Suprapubic skin (tissue), 4 donors: Measurements from ENCODE around the gene KMT2B.

Experiments
- POLR2A ChIP-seq, 2 donors: fragments of 450-650 bp; IDR thresholded peaks; one replicate each; pipeline ENCODE4 v1.6.1; 2017; ENCODE audit warnings: antibody characterized with exemption in 2 of 2, mild to moderate bottlenecking in 2 of 2, moderate library complexity in 2 of 2
- POLR2AphosphoS5 ChIP-seq, 3 donors: sonication (generic); formaldehyde crosslinking; IDR thresholded peaks; one replicate each; pipeline ENCODE4 v1.6.1; 2017; ENCODE audit warnings: antibody characterized with exemption in 3 of 3
- TF ChIP-seq, protein P1 (sequence below), 2 donors: fragments of 200-600 bp in 1 of 2; fragments of 450-650 bp in 1 of 2; sonication (generic) in 1 of 2; IDR thresholded peaks; one replicate each; pipeline ENCODE4 v1.5.1; 2016 to 2019; ENCODE audit warnings: antibody characterized with exemption in 2 of 2, mild to moderate bottlenecking in 1 of 2, moderate library complexity in 1 of 2

- TF ChIP-seq, protein P1, sequence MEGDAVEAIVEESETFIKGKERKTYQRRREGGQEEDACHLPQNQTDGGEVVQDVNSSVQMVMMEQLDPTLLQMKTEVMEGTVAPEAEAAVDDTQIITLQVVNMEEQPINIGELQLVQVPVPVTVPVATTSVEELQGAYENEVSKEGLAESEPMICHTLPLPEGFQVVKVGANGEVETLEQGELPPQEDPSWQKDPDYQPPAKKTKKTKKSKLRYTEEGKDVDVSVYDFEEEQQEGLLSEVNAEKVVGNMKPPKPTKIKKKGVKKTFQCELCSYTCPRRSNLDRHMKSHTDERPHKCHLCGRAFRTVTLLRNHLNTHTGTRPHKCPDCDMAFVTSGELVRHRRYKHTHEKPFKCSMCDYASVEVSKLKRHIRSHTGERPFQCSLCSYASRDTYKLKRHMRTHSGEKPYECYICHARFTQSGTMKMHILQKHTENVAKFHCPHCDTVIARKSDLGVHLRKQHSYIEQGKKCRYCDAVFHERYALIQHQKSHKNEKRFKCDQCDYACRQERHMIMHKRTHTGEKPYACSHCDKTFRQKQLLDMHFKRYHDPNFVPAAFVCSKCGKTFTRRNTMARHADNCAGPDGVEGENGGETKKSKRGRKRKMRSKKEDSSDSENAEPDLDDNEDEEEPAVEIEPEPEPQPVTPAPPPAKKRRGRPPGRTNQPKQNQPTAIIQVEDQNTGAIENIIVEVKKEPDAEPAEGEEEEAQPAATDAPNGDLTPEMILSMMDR (IDR thresholded peaks at IDR 0.05): no peak
- TF ChIP-seq POLR2A (IDR thresholded peaks at IDR 0.05) (no peak), POLR2AphosphoS5 (IDR thresholded peaks at IDR 0.05) (no peak)
Observed at GRCh38 chr19:35760711-35761349, 43.0 kb downstream of the KMT2B start.
